ENCODE measurements around the gene SNF8. TPM values are rescaled to one million over a fixed set of nuclear protein-coding genes. Genes with fewer than 3 reads are reported as not detected.
A peak's percentile ranks its signal among the peaks of the same experiment; 100 is the strongest.

The SNF8 gene
- total RNA-seq, 2 experiments from 2014 or later = 59.5 to 94.0 TPM

DNA sequence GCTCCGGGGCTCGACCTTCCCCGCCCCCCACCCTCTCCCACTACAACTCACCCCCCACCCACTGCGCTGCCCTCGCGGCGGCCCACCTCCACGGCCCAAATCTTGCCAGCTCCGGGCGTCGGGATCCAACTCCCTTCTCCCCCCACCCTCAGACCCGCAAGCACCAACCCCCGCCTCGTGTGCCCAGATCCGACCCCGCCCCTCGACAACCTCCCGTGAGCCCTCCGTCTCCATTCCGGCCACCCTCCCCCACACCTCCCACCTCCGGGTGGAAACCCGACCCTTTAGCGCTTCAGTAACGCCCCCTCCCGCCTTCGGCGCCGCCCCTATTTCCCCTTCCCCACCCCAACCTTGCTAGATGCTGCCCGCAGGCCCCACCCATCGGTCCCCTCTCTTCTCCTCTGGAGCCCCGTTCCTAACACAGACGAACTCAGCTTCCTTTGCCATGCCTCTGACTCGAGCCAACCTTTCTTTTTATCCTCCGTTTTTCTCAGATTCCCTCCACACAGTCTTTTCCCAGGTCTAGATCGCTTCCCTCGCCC is 35.7 kb downstream of the SNF8 start:
- ATAC-seq = peak; percentile 55
- no peaks in the 10 kb centered on the region for H3K9me3 Mint-ChIP-seq (ENCODE audit: low read depth)
- CTCF ChIA-PET = interaction anchor here (1.0 to 1.1 kb wide), 3 partner anchors 16 to 968 kb away, joined by 3 to 4 read pairs (median 3); partner anchors contain the start of genes ATP5MC1 and PNPO
- POLR2A ChIA-PET = interaction anchor here (0.5 to 2.9 kb wide), 5 partner anchors 9 to 40 kb away, joined by 3 to 26 read pairs (median 4); partner anchors contain the start of gene ATP5MC1
- H3K4me1 Mint-ChIP-seq = peaks cover 52% of the 10 kb centered on the region
- H3K27ac Mint-ChIP-seq = peak overlapping the region; percentile 94
- peak; percentile 95 for DNase-seq
- no peaks in the 10 kb centered on the region for H3K27me3 Mint-ChIP-seq
- peaks cover 47% of the 10 kb centered on the region for H3K36me3 Mint-ChIP-seq (ENCODE audit: low read depth)
- intact Hi-C loops (cut with DNase I, micrococcal nuclease) = loop anchor here (1.0 to 10.0 kb wide), 10 partner anchors 7 to 1258 kb away; partner anchors contain the start of genes ATP5MC1 (in 2 of the 2), CALCOCO2 (in 1 of the 2), PNPO (in 1 of the 2) and SNF8 (in 1 of the 2)
- peak overlapping the region; percentile 89 for H3K4me3 Mint-ChIP-seq

DNA sequence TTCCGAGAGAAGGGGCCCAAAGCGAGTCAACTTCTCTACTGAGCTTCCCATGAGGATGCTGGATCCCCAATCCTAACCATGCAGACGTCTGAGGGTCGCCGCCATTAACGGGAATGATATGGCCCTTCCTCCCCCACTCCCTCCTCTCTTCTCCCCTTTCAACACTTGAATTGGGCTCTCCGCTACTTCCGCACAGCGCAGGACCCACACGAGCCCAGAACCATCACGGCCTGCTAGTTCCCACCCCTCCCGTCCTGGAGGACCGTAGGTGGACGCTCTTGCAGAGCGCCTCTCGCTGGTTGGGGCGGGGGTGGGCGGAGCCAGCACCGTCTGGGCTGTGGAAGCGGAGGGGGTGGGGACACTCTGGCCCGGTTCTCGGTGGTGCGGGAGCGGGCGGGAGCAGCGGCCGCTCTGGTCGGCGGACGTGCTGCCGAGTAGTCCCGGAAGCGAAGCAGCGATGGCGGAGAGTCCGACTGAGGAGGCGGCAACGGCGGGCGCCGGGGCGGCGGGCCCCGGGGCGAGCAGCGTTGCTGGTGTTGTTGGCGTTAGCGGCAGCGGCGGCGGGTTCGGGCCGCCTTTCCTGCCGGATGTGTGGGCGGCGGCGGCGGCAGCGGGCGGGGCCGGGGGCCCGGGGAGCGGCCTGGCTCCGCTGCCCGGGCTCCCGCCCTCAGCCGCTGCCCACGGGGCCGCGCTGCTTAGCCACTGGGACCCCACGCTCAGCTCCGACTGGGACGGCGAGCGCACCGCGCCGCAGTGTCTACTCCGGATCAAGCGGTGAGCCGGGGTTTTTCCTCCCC is 36.4 kb downstream of the SNF8 start, which contains the start of gene UBE2Z:
Gene UBE2Z (plus strand): TSS at position 361 of the 797 bp plus-strand sequence. CDS start 97 bp downstream, at position 458.
- intact Hi-C loops (cut with DNase I, micrococcal nuclease) = loop anchor here (1.0 to 10.0 kb wide), 10 partner anchors 8 to 1257 kb away; partner anchors contain the start of genes ATP5MC1 (in 2 of the 2), CALCOCO2 (in 1 of the 2), PNPO (in 1 of the 2) and SNF8 (in 1 of the 2)
- H3K27me3 Mint-ChIP-seq = no peaks in the 10 kb centered on the region
- H3K9me3 Mint-ChIP-seq (ENCODE audit: low read depth) = no peaks in the 10 kb centered on the region
- ATAC-seq = peak; percentile 86
- H3K4me1 Mint-ChIP-seq = peaks cover 46% of the 10 kb centered on the region
- ChIA-PET POLR2A (interaction anchor here (0.5 to 2.9 kb wide), 4 partner anchors 9 to 41 kb away, joined by 4 to 26 read pairs (median 4); partner anchors contain the start of gene ATP5MC1), CTCF (interaction anchor here (1.0 to 1.1 kb wide), 4 partner anchors 14 to 124 kb away, joined by 3 to 5 read pairs (median 4); partner anchors contain the start of gene ATP5MC1)
- H3K36me3 Mint-ChIP-seq (ENCODE audit: low read depth) = peaks cover 40% of the 10 kb centered on the region
- peak within 1 kb of the TSS; percentile 97 for H3K27ac Mint-ChIP-seq
- H3K4me3 Mint-ChIP-seq = peak within 1 kb of the TSS; percentile 89
- DNase-seq = peak; percentile 94

DNA sequence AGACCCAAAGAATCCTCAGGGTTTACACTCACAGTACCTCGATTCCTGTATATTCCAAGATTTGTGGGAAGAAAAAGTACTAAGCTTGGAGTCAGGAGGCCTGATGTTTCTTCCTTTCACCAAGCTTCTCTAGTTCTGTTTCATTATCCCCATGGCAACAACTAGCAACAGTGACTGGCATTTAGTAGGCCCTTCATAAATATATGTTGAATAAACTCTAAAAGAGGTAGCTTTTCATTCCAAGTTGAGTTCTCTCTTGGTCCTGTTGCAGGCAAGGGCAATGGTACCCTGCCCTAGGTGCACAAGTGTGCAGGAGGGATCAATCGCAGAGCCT is 37.0 kb downstream of the SNF8 start:
- ATAC-seq = no peak
- peak overlapping the region; percentile 89 for H3K4me3 Mint-ChIP-seq

DNA sequence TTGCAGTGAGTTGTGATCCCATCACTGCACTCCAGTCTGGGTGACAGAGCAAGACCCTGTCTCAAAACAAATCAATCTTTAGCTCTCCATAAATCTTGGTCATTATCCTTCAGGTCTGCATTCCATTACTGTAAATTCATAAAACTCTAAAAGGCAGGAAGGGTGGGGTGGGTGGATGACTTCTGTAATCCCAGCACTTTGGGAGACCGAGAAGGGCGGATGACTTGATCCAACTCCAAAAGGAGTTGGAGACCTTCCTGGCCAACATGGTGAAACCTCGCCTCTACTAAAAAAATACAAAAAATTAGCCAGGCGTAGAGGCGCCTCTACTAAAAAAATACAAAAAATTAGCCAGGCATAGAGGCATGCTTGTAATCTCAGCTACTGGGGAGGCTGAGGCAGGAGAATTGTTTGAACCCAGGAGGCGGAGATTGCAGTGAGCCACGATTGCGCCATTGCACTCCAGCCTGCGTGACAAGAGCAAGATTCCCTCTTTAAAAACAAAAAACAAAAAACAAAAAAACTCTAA is 38.6 kb downstream of the SNF8 start:
- intact Hi-C loops (cut with DNase I, micrococcal nuclease) = loop anchor here in 1 of 2 experiments (10.0 kb wide), 1 partner anchor 961 kb away; the partner anchor contains the start of gene PNPO
- CTCF ChIA-PET = interaction anchor here (0.5 to 1.2 kb wide), 3 partner anchors 9 to 27 kb away, joined by 3 read pairs; no protein-coding TSS in a partner anchor

More for the DNA sequence above, 37.0 kb downstream of the SNF8 start:
- Mint-ChIP-seq H3K36me3 (ENCODE audit: low read depth) (peaks cover 34% of the 10 kb centered on the region), H3K27ac (peak overlapping the region; percentile 97), H3K9me3 (ENCODE audit: low read depth) (no peaks in the 10 kb centered on the region), H3K27me3 (no peaks in the 10 kb centered on the region), H3K4me1 (peaks cover 40% of the 10 kb centered on the region)
- ChIA-PET POLR2A (interaction anchor here (0.9 to 2.9 kb wide), 3 partner anchors 10 to 15 kb away, joined by 4 to 26 read pairs (median 5); partner anchors contain the start of gene ATP5MC1), CTCF (interaction anchor here (1.0 to 1.1 kb wide), 2 partner anchors 13 to 23 kb away, joined by 4 to 5 read pairs; no protein-coding TSS in a partner anchor)
- intact Hi-C loops (cut with DNase I, micrococcal nuclease) = loop anchor here (1.0 to 10.0 kb wide), 10 partner anchors 9 to 1257 kb away; partner anchors contain the start of genes ATP5MC1 (in 2 of the 2), CALCOCO2 (in 1 of the 2), PNPO (in 1 of the 2) and SNF8 (in 1 of the 2)
- no peak for DNase-seq

DNA sequence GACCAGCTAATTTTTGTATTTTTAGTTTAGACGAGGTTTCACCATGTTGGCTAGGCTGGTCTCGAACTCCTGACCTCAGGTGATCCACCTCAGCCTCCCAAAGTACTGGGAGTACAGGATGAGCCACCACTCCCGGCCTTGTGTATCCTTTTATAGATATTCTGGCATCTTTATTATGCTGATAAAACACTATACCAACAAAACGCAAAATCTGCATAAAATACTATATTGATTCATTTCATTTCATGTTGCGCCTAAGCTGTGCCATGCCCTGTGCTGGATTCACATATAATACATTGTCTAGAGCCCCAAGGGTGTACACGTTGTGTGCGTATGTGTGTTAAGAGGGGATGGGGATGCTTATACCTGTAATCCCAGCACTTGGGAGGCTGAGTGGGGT is 40.2 kb downstream of the SNF8 start:
- no peaks in the 10 kb centered on the region for H3K9me3 Mint-ChIP-seq (ENCODE audit: low read depth)
- no peaks in the 10 kb centered on the region for H3K27me3 Mint-ChIP-seq
- intact Hi-C loops (cut with DNase I, micrococcal nuclease) = loop anchor here in 1 of 2 experiments (10.0 kb wide), 1 partner anchor 960 kb away; the partner anchor contains the start of gene PNPO
- ChIA-PET POLR2A (interaction anchor here (0.6 kb wide), 1 partner anchor 11 kb away, joined by 4 read pairs; no protein-coding TSS in a partner anchor), CTCF (interaction anchor here (0.6 to 1.2 kb wide), 3 partner anchors 10 to 46 kb away, joined by 3 to 4 read pairs (median 3); no protein-coding TSS in a partner anchor)
- ATAC-seq = no peak
- peaks cover 8% of the 10 kb centered on the region for H3K4me1 Mint-ChIP-seq
- no peak for DNase-seq
- H3K27ac Mint-ChIP-seq = no peak overlapping the region
- peaks cover 6% of the 10 kb centered on the region for H3K36me3 Mint-ChIP-seq (ENCODE audit: low read depth)
- H3K4me3 Mint-ChIP-seq = no peak overlapping the region

More for the DNA sequence above, 38.6 kb downstream of the SNF8 start:
- POLR2A ChIA-PET = no interaction called here
- H3K9me3 Mint-ChIP-seq (ENCODE audit: low read depth) = no peaks in the 10 kb centered on the region
- H3K27me3 Mint-ChIP-seq = no peaks in the 10 kb centered on the region
- ATAC-seq = no peak
- no peak overlapping the region for H3K4me3 Mint-ChIP-seq
- DNase-seq = no peak
- no peak overlapping the region for H3K27ac Mint-ChIP-seq
- H3K4me1 Mint-ChIP-seq = peaks cover 24% of the 10 kb centered on the region
- H3K36me3 Mint-ChIP-seq (ENCODE audit: low read depth) = peaks cover 19% of the 10 kb centered on the region

DNA sequence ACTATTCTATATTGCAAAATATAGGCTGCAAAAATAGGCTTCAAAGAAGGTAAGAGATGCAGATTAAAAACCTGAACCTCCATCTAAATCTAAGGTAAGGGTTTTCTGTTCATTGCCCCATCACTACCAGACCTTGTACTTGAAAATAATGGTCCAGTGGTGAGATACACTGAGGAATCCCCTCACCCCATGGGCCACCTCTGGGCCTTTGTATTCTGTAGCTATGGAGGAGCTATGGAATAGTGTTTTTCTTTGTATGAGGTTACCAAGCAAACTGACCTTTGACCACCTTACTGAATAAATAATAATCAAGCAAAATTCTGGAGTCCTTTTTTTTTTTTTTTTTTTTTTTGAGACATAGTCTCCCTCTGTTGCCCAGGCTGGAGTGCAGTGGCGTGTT is 41.2 kb downstream of the SNF8 start:
- ChIA-PET CTCF (interaction anchor here (0.6 to 1.1 kb wide), 5 partner anchors 10 to 178 kb away, joined by 3 to 5 read pairs (median 3); no protein-coding TSS in a partner anchor), POLR2A (interaction anchor here (0.6 kb wide), 2 partner anchors 11 to 629 kb away, joined by 3 to 5 read pairs; partner anchors contain the start of gene ATP5MC1)
- Mint-ChIP-seq H3K27me3 (no peaks in the 10 kb centered on the region), H3K36me3 (ENCODE audit: low read depth) (peaks cover 10% of the 10 kb centered on the region), H3K9me3 (ENCODE audit: low read depth) (no peaks in the 10 kb centered on the region), H3K4me3 (no peak overlapping the region), H3K27ac (no peak overlapping the region), H3K4me1 (peaks cover 6% of the 10 kb centered on the region)
- no peak for DNase-seq
- no peak for ATAC-seq
- intact Hi-C loops (cut with DNase I, micrococcal nuclease) = loop anchor here in 1 of 2 experiments (10.0 kb wide), 1 partner anchor 959 kb away; the partner anchor contains the start of gene PNPO

DNA sequence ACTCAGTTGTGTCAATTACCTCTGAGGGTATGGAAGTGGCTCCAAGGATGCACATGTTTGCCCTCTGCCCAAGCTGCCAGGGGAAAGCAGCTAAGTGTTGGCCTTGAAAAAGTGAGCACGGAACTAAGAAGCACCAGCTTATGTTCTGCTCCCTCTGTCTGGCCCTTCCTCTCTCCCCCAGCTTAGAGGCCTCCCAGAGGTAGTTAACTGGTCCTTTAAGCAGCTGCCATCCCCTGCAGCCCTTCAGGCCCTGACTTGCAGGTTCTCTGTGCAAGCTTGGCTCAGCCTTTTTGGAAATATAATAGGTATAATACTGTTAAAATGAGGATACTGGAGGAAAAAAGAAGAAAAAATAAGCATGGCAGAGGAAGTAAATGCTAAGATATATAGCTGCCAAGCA is 43.4 kb downstream of the SNF8 start:
- ChIA-PET CTCF (interaction anchor here (0.7 kb wide), 1 partner anchor 16 kb away, joined by 5 read pairs; no protein-coding TSS in a partner anchor), POLR2A (no interaction called here)
- Mint-ChIP-seq H3K4me3 (no peak overlapping the region), H3K27me3 (no peaks in the 10 kb centered on the region), H3K27ac (no peak overlapping the region), H3K36me3 (ENCODE audit: low read depth) (peaks cover 25% of the 10 kb centered on the region), H3K9me3 (ENCODE audit: low read depth) (no peaks in the 10 kb centered on the region), H3K4me1 (peaks cover 2% of the 10 kb centered on the region)
- ATAC-seq = no peak
- intact Hi-C loops (cut with DNase I, micrococcal nuclease) = loop anchor here in 1 of 2 experiments (10.0 kb wide), 1 partner anchor 956 kb away; the partner anchor contains the start of gene PNPO
- DNase-seq = no peak

DNA sequence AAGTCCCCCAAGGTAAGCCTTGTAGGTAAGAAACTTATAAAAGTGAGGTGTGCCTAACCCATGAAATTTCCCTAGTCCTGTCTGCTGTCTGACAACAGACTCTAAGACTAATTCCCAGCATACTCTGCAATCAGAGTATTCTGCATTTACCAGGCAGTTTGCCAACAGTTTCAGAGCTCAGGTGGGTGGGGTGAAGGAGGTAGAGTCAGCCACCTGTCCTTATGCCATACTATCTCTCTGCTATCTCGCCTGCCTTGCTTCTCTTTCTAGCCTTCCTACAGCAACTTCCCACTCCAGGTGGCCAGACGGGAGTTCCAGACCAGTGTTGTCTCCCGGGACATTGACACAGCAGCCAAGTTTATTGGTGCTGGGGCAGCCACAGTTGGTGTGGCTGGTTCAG is 49.8 kb downstream of the SNF8 start:
- Mint-ChIP-seq H3K27ac (no peak overlapping the region), H3K9me3 (ENCODE audit: low read depth) (no peaks in the 10 kb centered on the region), H3K4me3 (no peak overlapping the region), H3K36me3 (ENCODE audit: low read depth) (peaks cover 49% of the 10 kb centered on the region), H3K27me3 (no peaks in the 10 kb centered on the region), H3K4me1 (peaks cover 29% of the 10 kb centered on the region)
- intact Hi-C loops (cut with DNase I, micrococcal nuclease) = loop anchor here in 1 of 2 experiments (5.0 to 10.0 kb wide), 2 partner anchors 467 to 470 kb away; partner anchors contain the start of gene ZNF652
- ChIA-PET CTCF (interaction anchor here (0.6 to 3.8 kb wide), 2 partner anchors 11 to 52 kb away, joined by 3 to 23 read pairs; no protein-coding TSS in a partner anchor), POLR2A (interaction anchor here (0.9 to 1.5 kb wide), 2 partner anchors 13 to 35 kb away, joined by 3 to 5 read pairs; no protein-coding TSS in a partner anchor)
- DNase-seq (no peak), ATAC-seq (no peak)

DNA sequence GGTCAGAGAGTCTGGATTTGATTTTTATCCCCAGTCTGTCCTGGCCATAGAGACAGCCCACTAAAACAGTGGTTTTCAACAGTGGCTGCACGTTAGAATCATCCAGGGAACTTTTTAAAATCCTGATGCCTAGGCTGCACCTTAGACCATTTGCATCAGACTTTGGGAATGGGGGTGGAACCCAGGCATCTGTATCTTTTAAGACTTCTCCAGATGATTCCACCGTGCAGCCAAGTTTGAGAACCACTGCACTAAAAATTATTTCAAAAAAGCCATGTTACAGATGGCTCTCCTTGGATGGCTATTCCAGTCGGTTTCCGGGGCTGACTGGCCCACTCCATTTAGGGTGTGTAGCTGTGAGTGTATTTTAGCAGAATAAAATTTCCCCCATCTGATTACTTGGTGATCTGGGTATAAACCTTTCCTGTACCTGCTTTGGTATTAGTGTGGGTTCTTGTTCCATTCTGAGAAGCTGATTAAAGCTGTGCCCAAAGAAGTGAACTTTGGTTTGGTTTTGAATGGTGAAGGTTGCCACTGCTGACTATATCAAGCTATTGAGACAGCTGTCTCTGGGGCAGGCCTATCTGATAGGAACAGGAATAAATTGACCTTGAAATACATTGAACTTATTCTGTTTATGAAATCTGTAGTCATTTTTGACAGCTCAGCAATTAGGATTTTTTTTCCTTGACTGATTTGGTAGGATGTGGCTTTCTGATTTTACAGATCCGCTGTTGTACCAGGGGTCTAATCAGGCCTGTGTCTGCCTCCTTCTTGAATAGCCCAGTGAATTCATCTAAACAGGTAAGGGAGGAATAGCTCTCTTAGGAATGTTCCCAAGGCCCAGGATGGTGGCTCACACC is 50.8 kb downstream of the SNF8 start:
- ATAC-seq (no peak), DNase-seq (no peak)
- Mint-ChIP-seq H3K4me3 (peak overlapping the region; percentile 86), H3K4me1 (peaks cover 29% of the 10 kb centered on the region), H3K36me3 (ENCODE audit: low read depth) (peaks cover 42% of the 10 kb centered on the region), H3K27ac (peak overlapping the region; percentile 97), H3K27me3 (no peaks in the 10 kb centered on the region), H3K9me3 (ENCODE audit: low read depth) (no peaks in the 10 kb centered on the region)
- ChIA-PET CTCF (interaction anchor here (0.7 to 3.8 kb wide), 10 partner anchors 10 to 215 kb away, joined by 3 to 23 read pairs (median 4); partner anchors contain the start of genes TTLL6 and UBE2Z), POLR2A (interaction anchor here (0.9 to 1.5 kb wide), 3 partner anchors 14 to 36 kb away, joined by 3 to 5 read pairs (median 3); no protein-coding TSS in a partner anchor)
- intact Hi-C loops (cut with DNase I, micrococcal nuclease) = loop anchor here (2.0 to 10.0 kb wide), 4 partner anchors 51 to 469 kb away; partner anchors contain the start of genes CALCOCO2 (in 1 of the 2), SNF8 (in 1 of the 2) and ZNF652 (in 1 of the 2)

Measured in activated CD4-positive, alpha-beta T cell treated with anti-CD3 and anti-CD28 coated beads for 36 hours (primary cell).